C4-2B (cell line): ENCODE results near the gene ASCC2.
"Not testable (repeated sequence)": the region's sequence is repeated elsewhere in the genome, so short reads cannot be mapped to it uniquely, and the experiment has no call there.

Source experiments
- H3K27ac ChIP-seq: fragments of 450-650 bp; 2 replicates; pipeline ENCODE4 v1.5.1; 2017
- CTCF ChIP-seq: fragments of 450-650 bp; conservative IDR thresholded peaks from 2 replicates; pipeline ENCODE4 v1.5.1; 2017; ENCODE audit warnings: mild to moderate bottlenecking
- ZFX ChIP-seq: fragments of 450-650 bp; IDR thresholded peaks from 2 replicates; pipeline ENCODE4 v1.6.1; 2017

ASCC2 gene

GRCh38 chr22:29758959-29759358 is 79.1 kb downstream of the ASCC2 start:
- no peak overlapping the region for H3K27ac ChIP-seq

GRCh38 chr22:29758068-29758622 is 79.9 kb downstream of the ASCC2 start:
- no peak overlapping the region for H3K27ac ChIP-seq
- TF ChIP-seq ZFX (no peak), CTCF (no peak)

More at GRCh38 chr22:29758959-29759358, 79.1 kb downstream of the ASCC2 start:
- TF ChIP-seq ZFX = no peak
- TF ChIP-seq CTCF = no peak

- TF ChIP-seq CTCF = no peak
- no peak overlapping the region for H3K27ac ChIP-seq
These were observed 81.0 kb downstream of the ASCC2 start for GRCh38 chr22:29757096-29757495.

- H3K27ac ChIP-seq = no peak overlapping the region
- TF ChIP-seq CTCF (no peak), ZFX (no peak)
These were observed 81.7 kb downstream of the ASCC2 start for GRCh38 chr22:29756341-29756740.

GRCh38 chr22:29755889-29756288 is 82.2 kb downstream of the ASCC2 start:
- TF ChIP-seq CTCF = no peak
- TF ChIP-seq ZFX = no peak
- H3K27ac ChIP-seq = no peak overlapping the region

- H3K27ac ChIP-seq = not testable (repeated sequence)
These were observed 83.2 kb downstream of the ASCC2 start for GRCh38 chr22:29754658-29755395.

- no peak for TF ChIP-seq CTCF
- no peak for TF ChIP-seq ZFX
- H3K27ac ChIP-seq = no peak overlapping the region
These were observed 84.0 kb downstream of the ASCC2 start for GRCh38 chr22:29753808-29754657.
